RWPE1 (cell line): ENCODE results near the gene TRPM3.

ENCODE experiments used
- CTCF ChIA-PET: fragments of 350-600 bp; sonication (Branson Sonifier 250); formaldehyde crosslinking; extraction: SDS; loops from one replicate; lab custom pipeline; 2021; lab: Yijun Ruan, JAX
- POLR2A ChIA-PET: fragments of 400-600 bp; formaldehyde crosslinking; extraction: SDS; loops from one replicate; lab custom pipeline; 2020; ENCODE audit warnings: antibody characterized with exemption; ENCODE audit not compliant: low non-redundant PET; lab: Yijun Ruan, JAX
- DNase-seq: peaks from one replicate; pipeline ENCODE4 v3.0.0; 2012; ENCODE audit warnings: low spot score
- H3K27ac ChIP-seq: fragments of 450-650 bp; 2 replicates; pipeline ENCODE4 v1.5.1; 2017
- TF ChIP-seq, protein P1 (sequence below): fragments of 450-650 bp; conservative IDR thresholded peaks from 2 replicates; pipeline ENCODE4 v1.5.1; 2017; ENCODE audit warnings: low read depth, mild to moderate bottlenecking

The TRPM3 gene

DNA sequence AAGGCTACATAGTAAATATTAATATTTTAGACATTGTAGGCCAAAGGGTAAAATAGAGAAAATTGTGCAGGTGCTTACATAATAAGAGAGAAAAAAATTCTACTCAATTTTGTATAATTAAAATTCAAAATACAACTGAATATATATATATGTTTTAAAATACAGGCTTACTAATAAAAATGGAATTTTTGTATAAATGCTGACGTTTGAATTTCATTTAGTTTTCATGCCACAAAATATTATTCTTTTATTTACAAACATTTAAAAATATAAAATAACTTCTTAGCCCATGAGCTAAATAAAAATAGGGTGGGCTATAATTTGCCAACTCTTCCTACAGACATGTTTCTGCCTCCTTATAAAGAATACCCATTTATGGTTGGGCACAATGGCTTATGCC, 328.6 kb downstream of the TRPM3 start:
- CTCF ChIA-PET = no interaction called here

DNA sequence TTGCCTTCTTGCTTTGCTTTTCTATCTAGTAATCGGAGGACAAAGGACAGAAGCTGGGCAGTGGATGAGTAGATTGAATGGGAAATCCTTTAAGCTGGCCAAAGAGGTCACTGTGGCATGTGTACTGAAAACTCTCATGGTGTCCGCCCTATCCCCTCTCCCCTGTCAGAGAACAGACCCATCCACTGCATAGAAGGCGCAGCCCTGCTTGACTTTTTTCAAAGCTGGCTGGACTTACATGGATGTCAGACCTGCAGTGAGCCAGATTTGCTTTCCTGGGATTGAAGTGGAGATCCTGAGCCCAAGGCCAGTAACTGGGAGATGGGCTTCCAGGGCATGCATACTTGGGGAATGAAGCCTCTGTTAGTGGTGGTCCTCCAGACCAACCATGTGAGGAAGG, 329.5 kb downstream of the TRPM3 start:
- ChIA-PET CTCF (interaction anchor here (0.7 kb wide), 1 partner anchor 408 kb away, joined by 3 read pairs; no protein-coding TSS in a partner anchor), POLR2A (no interaction called here)
- TF ChIP-seq, protein P1, sequence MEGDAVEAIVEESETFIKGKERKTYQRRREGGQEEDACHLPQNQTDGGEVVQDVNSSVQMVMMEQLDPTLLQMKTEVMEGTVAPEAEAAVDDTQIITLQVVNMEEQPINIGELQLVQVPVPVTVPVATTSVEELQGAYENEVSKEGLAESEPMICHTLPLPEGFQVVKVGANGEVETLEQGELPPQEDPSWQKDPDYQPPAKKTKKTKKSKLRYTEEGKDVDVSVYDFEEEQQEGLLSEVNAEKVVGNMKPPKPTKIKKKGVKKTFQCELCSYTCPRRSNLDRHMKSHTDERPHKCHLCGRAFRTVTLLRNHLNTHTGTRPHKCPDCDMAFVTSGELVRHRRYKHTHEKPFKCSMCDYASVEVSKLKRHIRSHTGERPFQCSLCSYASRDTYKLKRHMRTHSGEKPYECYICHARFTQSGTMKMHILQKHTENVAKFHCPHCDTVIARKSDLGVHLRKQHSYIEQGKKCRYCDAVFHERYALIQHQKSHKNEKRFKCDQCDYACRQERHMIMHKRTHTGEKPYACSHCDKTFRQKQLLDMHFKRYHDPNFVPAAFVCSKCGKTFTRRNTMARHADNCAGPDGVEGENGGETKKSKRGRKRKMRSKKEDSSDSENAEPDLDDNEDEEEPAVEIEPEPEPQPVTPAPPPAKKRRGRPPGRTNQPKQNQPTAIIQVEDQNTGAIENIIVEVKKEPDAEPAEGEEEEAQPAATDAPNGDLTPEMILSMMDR = no peak
- no peak for DNase-seq
- H3K27ac ChIP-seq = no peak overlapping the region

More for the DNA sequence above, 328.6 kb downstream of the TRPM3 start:
- DNase-seq = no peak
- TF ChIP-seq, protein P1 = no peak
- POLR2A ChIA-PET = no interaction called here
- H3K27ac ChIP-seq = no peak overlapping the region

DNA sequence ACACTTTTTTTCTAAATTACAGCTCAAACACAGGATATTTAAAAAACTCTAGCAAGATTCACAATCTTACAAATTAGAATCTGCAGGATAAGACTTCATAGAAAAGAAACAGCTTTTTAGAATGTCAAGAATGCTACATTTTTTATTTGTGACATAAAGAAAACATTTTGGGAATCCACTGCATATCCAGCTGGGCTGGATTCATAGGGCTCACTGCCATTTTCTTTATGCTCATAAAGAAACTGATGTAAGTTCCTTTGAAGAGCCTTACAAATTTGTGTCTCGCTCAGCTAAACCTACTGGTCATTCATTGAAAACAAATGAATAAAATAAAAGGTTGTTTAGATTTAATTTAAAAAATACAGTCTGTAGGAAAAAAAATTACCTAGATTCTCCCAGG, 332.3 kb downstream of the TRPM3 start:
- POLR2A ChIA-PET = no interaction called here
- CTCF ChIA-PET = interaction anchor here (0.7 kb wide), 1 partner anchor 38 kb away, joined by 7 read pairs; no protein-coding TSS in a partner anchor
- no peak overlapping the region for H3K27ac ChIP-seq
- DNase-seq = no peak
- TF ChIP-seq, protein P1 = no peak

DNA sequence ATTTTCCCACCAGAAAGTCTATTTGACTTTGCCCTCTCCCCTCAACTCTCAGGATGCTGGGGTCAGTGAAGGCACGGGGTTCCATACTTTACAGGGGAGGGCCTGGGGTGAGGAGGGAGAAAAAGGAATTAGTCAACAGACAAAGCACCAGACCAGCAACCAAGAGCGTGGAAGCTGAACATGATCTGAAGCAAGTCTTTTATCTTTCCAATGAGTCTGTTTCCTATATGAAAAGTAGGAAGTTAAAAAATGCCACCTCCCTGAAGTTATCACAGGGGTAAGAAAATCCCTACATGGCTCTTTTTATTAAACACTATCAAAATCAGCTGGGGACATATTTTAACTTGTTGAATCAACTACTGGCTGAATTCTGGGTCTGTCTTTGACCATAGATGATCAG, 337.0 kb downstream of the TRPM3 start:
- POLR2A ChIA-PET = no interaction called here
- CTCF ChIA-PET = interaction anchor here (0.6 kb wide), 1 partner anchor 33 kb away, joined by 5 read pairs; no protein-coding TSS in a partner anchor
- DNase-seq = no peak
- no peak overlapping the region for H3K27ac ChIP-seq
- TF ChIP-seq, protein P1 = no peak

DNA sequence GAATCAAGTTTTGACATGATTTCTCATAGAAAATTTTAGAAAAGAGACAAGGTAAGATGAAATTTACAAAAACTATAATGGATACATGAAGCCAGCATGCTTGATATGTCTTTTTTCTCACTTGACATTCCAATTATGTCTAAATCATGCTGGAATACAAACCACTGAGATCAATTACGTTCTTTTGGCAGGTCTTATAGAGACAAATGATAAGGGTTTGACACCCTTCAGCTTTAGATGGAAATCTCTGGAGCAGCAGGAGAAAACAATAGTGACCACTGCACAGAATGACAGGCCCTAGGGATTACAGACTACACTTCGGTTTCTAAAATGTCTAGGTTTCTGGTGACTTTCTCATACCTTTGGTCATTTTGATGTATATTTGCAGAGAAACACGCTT, 342.9 kb downstream of the TRPM3 start:
- CTCF ChIA-PET = no interaction called here
- TF ChIP-seq, protein P1 = no peak
- POLR2A ChIA-PET = no interaction called here
- no peak overlapping the region for H3K27ac ChIP-seq
- no peak for DNase-seq

DNA sequence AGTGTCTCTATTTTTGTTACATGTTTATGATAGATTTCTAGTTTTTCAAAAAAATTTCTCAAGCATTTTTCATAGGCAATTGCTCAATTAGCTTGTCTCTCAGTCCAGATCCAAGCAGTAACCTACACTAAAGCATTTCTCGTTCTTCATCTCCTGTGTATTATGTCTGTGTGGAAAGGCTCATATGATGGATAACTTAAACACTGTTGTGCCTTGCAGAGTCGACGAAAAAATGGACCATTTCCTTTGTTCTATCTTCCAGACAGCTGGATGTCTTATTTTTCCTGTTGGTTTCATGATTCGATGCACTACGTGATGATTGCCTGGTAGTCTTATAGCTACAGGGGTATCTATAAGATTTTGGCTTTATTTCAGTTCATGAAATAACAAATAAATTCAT, 347.8 kb downstream of the TRPM3 start:
- ChIA-PET CTCF (interaction anchor here (0.5 to 0.6 kb wide), 2 partner anchors 29 to 97 kb away, joined by 3 to 4 read pairs; no protein-coding TSS in a partner anchor), POLR2A (interaction anchor here (0.6 kb wide), 1 partner anchor 49 kb away, joined by 3 read pairs; no protein-coding TSS in a partner anchor)
- no peak overlapping the region for H3K27ac ChIP-seq
- no peak for DNase-seq
- TF ChIP-seq, protein P1 = no peak

DNA sequence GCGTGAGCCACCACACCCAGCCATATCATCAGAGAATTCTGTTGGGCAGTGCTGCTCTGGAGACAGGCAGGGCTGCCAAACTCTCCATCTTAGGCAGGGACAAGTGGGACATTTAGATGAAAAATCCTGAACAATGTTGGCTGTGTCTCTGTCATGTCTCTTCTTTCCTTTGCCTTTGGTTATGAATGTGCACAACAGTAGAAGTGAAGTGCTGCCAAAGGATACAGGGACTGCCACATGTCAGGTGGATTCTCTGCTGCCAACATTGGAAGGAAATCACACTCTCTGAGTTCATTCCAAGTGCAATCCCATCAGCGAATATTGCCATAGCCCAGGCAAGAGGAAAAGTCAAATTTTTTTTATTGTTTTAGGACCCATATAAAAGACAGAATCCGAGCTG, 348.8 kb downstream of the TRPM3 start:
- POLR2A ChIA-PET = no interaction called here
- DNase-seq = no peak
- no peak overlapping the region for H3K27ac ChIP-seq
- TF ChIP-seq, protein P1 = no peak
- CTCF ChIA-PET = no interaction called here
